HuH-7.5 (cell line): ENCODE results near the gene CCDC124.
"Not testable (repeated sequence)": the region's sequence is repeated elsewhere in the genome, so short reads cannot be mapped to it uniquely, and the experiment has no call there.

Experiments used
- DNase-seq: peaks from one replicate; pipeline ENCODE4 v3.0.0; 2011; ENCODE audit warnings: low spot score

CCDC124 gene

DNA sequence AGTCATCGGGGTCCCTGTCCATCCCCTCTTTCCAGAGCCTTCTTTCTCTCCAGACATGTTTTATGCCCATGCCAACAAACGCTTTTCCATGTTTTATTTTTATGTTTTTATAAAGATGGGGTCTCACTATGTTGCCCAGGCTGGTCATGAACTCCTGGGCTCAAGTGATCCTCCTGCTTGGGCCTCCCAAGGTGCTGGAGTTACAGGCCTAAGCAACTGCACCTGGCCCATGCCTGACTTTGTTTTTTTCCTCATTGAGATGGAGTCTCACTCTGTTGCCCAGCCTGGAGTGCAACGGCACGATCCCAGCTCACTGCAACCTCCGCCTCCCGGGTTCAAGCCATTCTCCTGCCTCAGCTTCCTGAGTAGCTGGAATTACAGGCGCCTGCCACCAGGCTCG, 53.8 kb downstream of the CCDC124 start:
- not testable (repeated sequence) for DNase-seq

DNA sequence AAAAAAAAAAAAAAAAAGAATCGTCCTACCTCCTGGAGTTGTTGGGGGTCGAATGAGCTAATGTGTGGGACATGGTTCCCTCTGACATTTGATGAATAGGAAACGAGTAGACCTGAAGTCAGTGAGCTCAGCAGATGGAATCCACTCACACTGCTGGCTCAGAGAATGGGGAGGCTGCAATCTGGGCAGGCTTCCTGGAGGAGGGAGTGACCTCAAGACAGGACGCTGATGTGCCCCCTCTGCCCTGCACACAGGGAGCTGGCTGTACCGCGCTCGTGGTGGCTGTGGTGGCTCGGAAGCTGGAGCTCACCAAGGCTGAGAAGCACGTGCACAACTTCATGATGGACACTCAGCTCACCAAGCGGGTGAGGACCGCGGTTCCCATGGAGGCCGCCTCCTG, 55.3 kb downstream of the CCDC124 start:
- no peak for DNase-seq

DNA sequence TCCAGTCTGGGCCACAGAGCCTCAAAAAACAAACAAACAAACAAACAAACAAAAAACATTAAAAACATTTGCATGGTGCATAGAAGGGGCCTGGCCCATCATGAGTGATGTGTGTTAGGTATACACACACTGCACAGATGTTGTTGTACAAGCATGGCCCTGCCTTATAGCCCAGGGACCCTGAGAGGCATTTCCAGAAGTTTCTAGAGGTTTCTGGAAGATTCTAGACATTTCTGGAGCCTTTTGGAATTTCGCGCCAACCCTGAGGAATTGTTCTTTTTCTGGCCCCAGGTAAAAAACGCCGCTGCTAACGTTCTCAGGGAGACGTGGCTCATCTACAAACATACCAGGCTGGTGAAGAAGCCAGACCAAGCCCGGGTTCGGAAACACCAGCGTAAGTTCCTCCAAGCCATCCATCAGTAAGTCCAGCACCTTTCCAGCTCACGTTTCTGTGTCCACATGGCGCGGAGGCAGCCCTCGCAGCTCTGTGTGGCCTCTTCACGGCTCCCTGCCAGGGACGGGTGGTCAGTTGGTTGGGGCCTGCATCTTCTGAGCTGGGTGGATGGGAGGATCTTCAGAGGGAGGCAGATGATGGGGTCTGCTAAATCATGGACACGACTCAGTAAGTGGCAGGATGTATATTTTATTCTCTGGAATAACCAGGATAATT, 56.7 kb downstream of the CCDC124 start:
- no peak for DNase-seq

DNA sequence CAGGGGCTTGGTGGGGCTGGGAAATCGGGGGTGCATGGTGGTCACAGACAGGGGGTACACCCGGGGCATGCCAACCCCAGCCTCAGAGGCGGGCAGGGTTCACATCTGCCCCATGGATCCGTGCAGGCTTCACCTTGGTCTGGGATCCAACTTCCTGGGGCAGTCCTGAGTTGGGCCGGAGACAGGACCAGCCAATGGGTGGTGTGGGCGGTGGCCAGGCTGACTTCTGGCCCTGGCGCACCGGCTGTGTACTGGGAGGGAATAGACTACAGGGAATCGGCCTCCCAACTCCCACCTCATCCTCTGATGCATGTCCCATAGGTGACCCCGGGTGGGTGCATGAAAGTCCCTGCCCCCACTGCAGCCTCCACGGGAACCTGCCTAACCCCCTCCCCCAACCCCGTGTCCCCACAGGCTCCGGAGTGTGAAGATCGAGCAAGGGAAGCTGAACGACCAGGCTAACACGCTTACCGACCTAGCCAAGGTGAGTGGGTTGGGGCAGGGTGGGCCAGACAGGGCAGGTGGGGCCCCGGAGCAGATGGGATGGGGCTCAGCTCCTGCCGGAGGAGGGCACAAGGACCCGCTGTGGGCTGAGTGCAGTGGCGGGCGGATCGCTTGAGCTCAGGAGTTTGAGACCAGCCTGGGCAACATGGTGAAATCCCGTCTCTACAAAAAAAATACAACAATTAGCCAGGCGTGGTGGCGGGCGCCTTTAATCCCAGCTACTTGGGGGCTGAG, 60.4 kb downstream of the CCDC124 start:
- no peak for DNase-seq
